A549 (cell line): ENCODE data around the gene GSTA4. TPM values are rescaled to one million over a fixed set of nuclear protein-coding genes. Genes with fewer than 3 reads are reported as not detected.
"Not testable (repeated sequence)": the region's sequence is repeated elsewhere in the genome, so short reads cannot be mapped to it uniquely, and the experiment has no call there.

ENCODE experiments used
- ATAC-seq, 2 experiments: fragments of 200-7000 bp in 1 of 2; fragments of >200 bp in 1 of 2; cut with Nextera tagmentation in 1 of 2; cut with Tn5 transposase in 1 of 2; 3 replicates each; pipeline versions ENCODE4 v1.8.0 to v1.9.1; 2018 to 2020; ENCODE audit warnings: mild to moderate bottlenecking in 1 of 2, moderate library complexity in 1 of 2
- CTCF ChIA-PET: fragments of 300-600 bp; sonication (Branson Sonifier 250); formaldehyde crosslinking; extraction: SDS; loops from one replicate; lab custom pipeline; 2021; ENCODE audit warnings: antibody characterized with exemption, inconsistent platforms; lab: Yijun Ruan, JAX
- POLR2A ChIA-PET: fragments of 350-600 bp; formaldehyde crosslinking; extraction: SDS; loops from one replicate; lab custom pipeline; 2021; ENCODE audit warnings: antibody characterized with exemption, inconsistent platforms; lab: Yijun Ruan, JAX
- DNase-seq, 2 experiments: peaks; one replicate each; pipeline versions ENCODE4 v3.0.0 to v3.0.0-alpha.2; 2011 to 2016; ENCODE audit warnings: low read depth in 1 of 2, low spot score in 1 of 2
- FAIRE-seq: peaks from 2 replicates; lab custom pipeline; 2011; peaks lifted over from hg19 to GRCh38; lab: Jason Lieb, UNC
- H3K27ac ChIP-seq, 2 experiments: fragments of >200 bp; sonication (Bioruptor Twin); formaldehyde crosslinking; 3 replicates each; pipeline ENCODE4 v1.5.1; 2016 to 2017
- H3K4me1 ChIP-seq: fragments of >200 bp; sonication (Bioruptor Twin); formaldehyde crosslinking; 3 replicates; pipeline ENCODE4 v1.6.1; 2016
- H3K4me2 ChIP-seq: fragments of >200 bp; sonication (Bioruptor Twin); formaldehyde crosslinking; 3 replicates; pipeline ENCODE4 v1.6.1; 2016
- H3K4me3 ChIP-seq: fragments of >200 bp; sonication (Bioruptor Twin); formaldehyde crosslinking; 3 replicates; pipeline ENCODE4 v1.5.1; 2016
- H3K9me3 ChIP-seq: fragments of >200 bp; sonication (Bioruptor Twin); formaldehyde crosslinking; 3 replicates; pipeline ENCODE4 v1.6.1; 2016
- BHLHE40 ChIP-seq: IDR thresholded peaks from 2 replicates; pipeline ENCODE4 v1.6.1; 2012; ENCODE audit warnings: low read depth, low read length, inconsistent platforms
- CBX2 ChIP-seq: fragments of 200-600 bp; sonication (generic); IDR thresholded peaks from 2 replicates; pipeline ENCODE4 v1.6.1; 2016; ENCODE audit warnings: low read depth, mild to moderate bottlenecking, borderline replicate concordance
- EHF ChIP-seq: fragments of 250-450 bp; sonication (Bioruptor Pico); IDR thresholded peaks from 2 replicates; pipeline ENCODE4 v1.5.0; 2020; ENCODE audit warnings: mild to moderate bottlenecking
- ESRRA ChIP-seq: fragments of 150-350 bp; IDR thresholded peaks from 2 replicates; pipeline ENCODE4 v1.6.1; 2014; ENCODE audit warnings: mild to moderate bottlenecking, low read length, borderline replicate concordance
- FOSL2 ChIP-seq, 2 experiments: fragments of 450-650 bp in 1 of 2; fragments of >200 bp in 1 of 2; sonication (Bioruptor Twin) in 1 of 2; formaldehyde crosslinking; IDR thresholded peaks; 2 replicates each; pipeline versions ENCODE4 v1.5.0 to v1.6.1; 2016 to 2020; ENCODE audit warnings: mild to moderate bottlenecking in 1 of 2, moderate library complexity in 1 of 2
- GATA3 ChIP-seq: IDR thresholded peaks from 2 replicates; pipeline ENCODE4 v1.6.1; 2012; ENCODE audit warnings: borderline replicate concordance
- JUNB ChIP-seq: fragments of >200 bp; sonication (Bioruptor Twin); formaldehyde crosslinking; IDR thresholded peaks from 2 replicates; pipeline ENCODE4 v1.6.1; 2016
- KDM5A ChIP-seq: fragments of 200-600 bp; sonication (generic); IDR thresholded peaks from 2 replicates; pipeline ENCODE4 v1.6.1; 2016; ENCODE audit warnings: antibody characterized with exemption, mild to moderate bottlenecking
- NFE2L2 ChIP-seq: fragments of 150-350 bp; conservative IDR thresholded peaks from 2 replicates; pipeline ENCODE4 v1.6.1; 2014; ENCODE audit warnings: low read length
- RCOR1 ChIP-seq: fragments of 150-350 bp; IDR thresholded peaks from 2 replicates; pipeline ENCODE4 v1.6.1; 2014; ENCODE audit warnings: antibody characterized with exemption, low read length, low read depth
- RFX5 ChIP-seq: fragments of 450-650 bp; IDR thresholded peaks from 2 replicates; pipeline ENCODE4 v1.7.1; 2014; ENCODE audit warnings: antibody characterized with exemption, mild to moderate bottlenecking, moderate library complexity
- RNF2 ChIP-seq: fragments of 200-600 bp; sonication (generic); IDR thresholded peaks from 2 replicates; pipeline ENCODE4 v1.6.1; 2016; ENCODE audit warnings: low read depth, mild to moderate bottlenecking, antibody characterized with exemption, moderate library complexity, borderline replicate concordance
- ZNF302 ChIP-seq: fragments of 250-450 bp; sonication (Bioruptor Pico); IDR thresholded peaks from 2 replicates; pipeline ENCODE4 v1.9.0; 2021; ENCODE audit warnings: inconsistent platforms, mild to moderate bottlenecking, moderate library complexity
- WGBS: methylation state at CpG from one replicate; pipeline ENCODE4 v1.1.6; 2017; ENCODE audit errors: missing lambda C conversion rate; 5-methylcytosine and 5-hydroxymethylcytosine counted together
- polyA plus RNA-seq, 4 experiments: library from polyadenylated mRNA; depleted of rRNA in 3 of 4; stranded (reverse); fragments of >200 nt; fragmentation: RNase III in 1 of 4; extraction: RNeasy Plus Mini Kit Qiagen cat#74134 plus additional on column Dnase treatment in 1 of 4; gene quantifications; 2 replicates in 3 of 4; 3 replicates in 1 of 4; pipeline ENCODE4 v1.2.3, GENCODE V29; 2011 to 2017
- TF ChIP-seq, protein P1 (sequence below): fragments of >200 bp; sonication (Bioruptor Twin); formaldehyde crosslinking; IDR thresholded peaks from 3 replicates; pipeline ENCODE4 v1.5.1; 2016
- TF ChIP-seq, protein P2 (sequence below): IDR thresholded peaks from 2 replicates; pipeline ENCODE4 v1.6.1; 2012; ENCODE audit warnings: low read depth, borderline replicate concordance
- TF ChIP-seq, protein P3 (sequence below): fragments of 250-450 bp; sonication (Bioruptor Pico); IDR thresholded peaks from 2 replicates; pipeline ENCODE4 v1.5.0; 2021; ENCODE audit warnings: mild to moderate bottlenecking, moderate library complexity, borderline replicate concordance
- TF ChIP-seq, protein P4 (sequence below): IDR thresholded peaks from 2 replicates; pipeline ENCODE4 v1.6.1; 2012
- TF ChIP-seq, protein P5 (sequence below): fragments of 200-600 bp; sonication (generic); IDR thresholded peaks from 2 replicates; pipeline ENCODE4 v1.6.1; 2016; ENCODE audit warnings: antibody characterized with exemption, mild to moderate bottlenecking, moderate library complexity

The GSTA4 gene
- polyA plus RNA-seq, 2 of the 4 experiments (the other 2 are of a cell fraction): 12.6 to 30.6 TPM

DNA sequence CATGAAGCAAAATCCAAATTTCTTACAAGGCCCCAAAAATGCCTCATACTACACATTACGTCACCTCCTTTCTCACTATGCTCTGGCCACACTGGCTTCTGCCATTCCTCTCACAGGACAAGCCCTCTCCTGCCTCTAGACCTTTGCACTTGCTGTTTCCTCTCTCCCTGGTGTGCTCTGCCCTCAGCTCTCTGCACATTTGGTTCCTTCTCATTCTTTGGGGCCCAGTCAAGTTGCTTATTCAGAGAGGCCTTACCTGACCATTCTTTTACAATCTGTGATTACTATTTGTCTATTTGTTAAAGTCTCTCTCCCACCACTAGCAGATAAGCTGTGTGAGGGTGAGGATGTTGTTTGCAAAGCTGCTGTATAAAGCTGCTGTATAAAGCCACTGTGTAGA lies 15.4 kb upstream of the GSTA4 start:
- ATAC-seq (no peak), FAIRE-seq (no peak), DNase-seq (no peak)
- Histone ChIP-seq H3K4me2 (no peak overlapping the region), H3K4me1 (no peaks in the 10 kb centered on the region), H3K9me3 (no peaks in the 10 kb centered on the region), H3K4me3 (no peak overlapping the region), H3K27ac (no peak overlapping the region)
- ChIA-PET POLR2A (no interaction called here), CTCF (interaction anchor here (0.7 to 1.1 kb wide), 2 partner anchors 12 to 13 kb away, joined by 3 to 4 read pairs; no protein-coding TSS in a partner anchor)
- WGBS: 93% methylated on average over 1 of the region's 1 CpG
- no peak for TF ChIP-seq KDM5A
- TF ChIP-seq NFE2L2: no peak
- TF ChIP-seq BHLHE40: no peak
- TF ChIP-seq ZNF302 (CRISPR knock-in tag): no peak
- TF ChIP-seq, protein P1, sequence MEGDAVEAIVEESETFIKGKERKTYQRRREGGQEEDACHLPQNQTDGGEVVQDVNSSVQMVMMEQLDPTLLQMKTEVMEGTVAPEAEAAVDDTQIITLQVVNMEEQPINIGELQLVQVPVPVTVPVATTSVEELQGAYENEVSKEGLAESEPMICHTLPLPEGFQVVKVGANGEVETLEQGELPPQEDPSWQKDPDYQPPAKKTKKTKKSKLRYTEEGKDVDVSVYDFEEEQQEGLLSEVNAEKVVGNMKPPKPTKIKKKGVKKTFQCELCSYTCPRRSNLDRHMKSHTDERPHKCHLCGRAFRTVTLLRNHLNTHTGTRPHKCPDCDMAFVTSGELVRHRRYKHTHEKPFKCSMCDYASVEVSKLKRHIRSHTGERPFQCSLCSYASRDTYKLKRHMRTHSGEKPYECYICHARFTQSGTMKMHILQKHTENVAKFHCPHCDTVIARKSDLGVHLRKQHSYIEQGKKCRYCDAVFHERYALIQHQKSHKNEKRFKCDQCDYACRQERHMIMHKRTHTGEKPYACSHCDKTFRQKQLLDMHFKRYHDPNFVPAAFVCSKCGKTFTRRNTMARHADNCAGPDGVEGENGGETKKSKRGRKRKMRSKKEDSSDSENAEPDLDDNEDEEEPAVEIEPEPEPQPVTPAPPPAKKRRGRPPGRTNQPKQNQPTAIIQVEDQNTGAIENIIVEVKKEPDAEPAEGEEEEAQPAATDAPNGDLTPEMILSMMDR: no peak
- TF ChIP-seq, protein P2, sequence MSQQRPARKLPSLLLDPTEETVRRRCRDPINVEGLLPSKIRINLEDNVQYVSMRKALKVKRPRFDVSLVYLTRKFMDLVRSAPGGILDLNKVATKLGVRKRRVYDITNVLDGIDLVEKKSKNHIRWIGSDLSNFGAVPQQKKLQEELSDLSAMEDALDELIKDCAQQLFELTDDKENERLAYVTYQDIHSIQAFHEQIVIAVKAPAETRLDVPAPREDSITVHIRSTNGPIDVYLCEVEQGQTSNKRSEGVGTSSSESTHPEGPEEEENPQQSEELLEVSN: no peak
- TF ChIP-seq, protein P3, sequence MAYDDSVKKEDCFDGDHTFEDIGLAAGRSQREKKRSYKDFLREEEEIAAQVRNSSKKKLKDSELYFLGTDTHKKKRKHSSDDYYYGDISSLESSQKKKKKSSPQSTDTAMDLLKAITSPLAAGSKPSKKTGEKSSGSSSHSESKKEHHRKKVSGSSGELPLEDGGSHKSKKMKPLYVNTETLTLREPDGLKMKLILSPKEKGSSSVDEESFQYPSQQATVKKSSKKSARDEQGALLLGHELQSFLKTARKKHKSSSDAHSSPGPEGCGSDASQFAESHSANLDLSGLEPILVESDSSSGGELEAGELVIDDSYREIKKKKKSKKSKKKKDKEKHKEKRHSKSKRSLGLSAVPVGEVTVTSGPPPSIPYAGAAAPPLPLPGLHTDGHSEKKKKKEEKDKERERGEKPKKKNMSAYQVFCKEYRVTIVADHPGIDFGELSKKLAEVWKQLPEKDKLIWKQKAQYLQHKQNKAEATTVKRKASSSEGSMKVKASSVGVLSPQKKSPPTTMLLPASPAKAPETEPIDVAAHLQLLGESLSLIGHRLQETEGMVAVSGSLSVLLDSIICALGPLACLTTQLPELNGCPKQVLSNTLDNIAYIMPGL (CRISPR knock-in tag): no peak
- TF ChIP-seq RFX5: no peak

DNA sequence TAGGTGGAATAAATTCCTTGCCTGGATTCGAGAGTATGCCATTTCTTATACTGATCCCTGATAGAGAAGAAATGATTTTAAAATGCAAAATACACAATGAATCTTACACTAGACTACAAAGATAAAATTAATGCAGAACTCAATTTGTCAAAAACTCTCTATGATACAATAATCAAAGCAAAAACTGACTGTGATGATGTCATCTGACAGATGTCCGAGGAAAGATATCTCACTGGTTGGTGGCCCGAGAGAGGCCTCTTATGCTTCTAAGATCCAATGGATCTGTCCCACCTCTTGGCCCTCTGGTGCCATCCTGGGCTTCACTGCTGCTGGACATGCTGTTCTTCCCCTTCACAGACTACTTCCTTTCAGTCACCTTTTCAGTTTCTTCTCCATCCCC lies 14.4 kb upstream of the GSTA4 start:
- FAIRE-seq: no peak
- Histone ChIP-seq H3K9me3 (no peaks in the 10 kb centered on the region), H3K27ac (no peak overlapping the region), H3K4me2 (no peak overlapping the region), H3K4me1 (no peaks in the 10 kb centered on the region), H3K4me3 (no peak overlapping the region)
- ChIA-PET POLR2A (no interaction called here), CTCF (no interaction called here)
- ATAC-seq: no peak
- TF ChIP-seq, protein P4, sequence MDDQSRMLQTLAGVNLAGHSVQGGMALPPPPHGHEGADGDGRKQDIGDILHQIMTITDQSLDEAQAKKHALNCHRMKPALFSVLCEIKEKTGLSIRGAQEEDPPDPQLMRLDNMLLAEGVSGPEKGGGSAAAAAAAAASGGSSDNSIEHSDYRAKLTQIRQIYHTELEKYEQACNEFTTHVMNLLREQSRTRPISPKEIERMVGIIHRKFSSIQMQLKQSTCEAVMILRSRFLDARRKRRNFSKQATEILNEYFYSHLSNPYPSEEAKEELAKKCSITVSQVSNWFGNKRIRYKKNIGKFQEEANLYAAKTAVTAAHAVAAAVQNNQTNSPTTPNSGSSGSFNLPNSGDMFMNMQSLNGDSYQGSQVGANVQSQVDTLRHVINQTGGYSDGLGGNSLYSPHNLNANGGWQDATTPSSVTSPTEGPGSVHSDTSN: no peak
- DNase-seq: no peak
- WGBS: 88% methylated on average over 3 of the region's 3 CpGs

DNA sequence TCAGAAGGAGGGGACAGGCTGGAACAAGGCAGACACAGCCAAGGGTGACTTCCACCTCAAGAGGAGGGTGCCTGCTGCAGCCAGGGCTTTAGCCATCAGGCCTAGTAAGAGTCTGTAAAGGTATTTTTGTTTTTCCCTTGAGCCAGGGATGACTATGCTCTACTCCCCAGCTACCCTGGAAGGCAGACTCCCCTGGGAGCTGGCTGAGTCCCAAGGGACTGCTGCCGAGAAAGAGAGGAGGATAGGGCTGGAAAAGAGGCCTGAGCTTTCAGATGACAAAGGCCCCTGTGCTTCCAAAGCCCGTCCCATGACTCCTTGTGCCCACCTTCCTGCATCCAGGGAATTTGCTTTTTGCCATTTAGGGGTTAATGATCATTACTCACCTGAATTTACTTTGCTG lies 14.0 kb upstream of the GSTA4 start:
- Histone ChIP-seq H3K9me3 (no peaks in the 10 kb centered on the region), H3K4me2 (no peak overlapping the region), H3K27ac (no peak overlapping the region), H3K4me3 (no peak overlapping the region), H3K4me1 (no peaks in the 10 kb centered on the region)
- no peak for DNase-seq
- ChIA-PET CTCF (no interaction called here), POLR2A (no interaction called here)
- TF ChIP-seq FOSL2 (IDR thresholded peaks at IDR 0.05) (no peak), FOSL2 (CRISPR knock-in tag; IDR thresholded peaks at IDR 0.05) (no peak), RCOR1 (no peak), EHF (CRISPR knock-in tag) (no peak), JUNB (no peak), RNF2 (no peak), GATA3 (no peak), ESRRA (no peak), CBX2 (no peak)
- TF ChIP-seq, protein P5, sequence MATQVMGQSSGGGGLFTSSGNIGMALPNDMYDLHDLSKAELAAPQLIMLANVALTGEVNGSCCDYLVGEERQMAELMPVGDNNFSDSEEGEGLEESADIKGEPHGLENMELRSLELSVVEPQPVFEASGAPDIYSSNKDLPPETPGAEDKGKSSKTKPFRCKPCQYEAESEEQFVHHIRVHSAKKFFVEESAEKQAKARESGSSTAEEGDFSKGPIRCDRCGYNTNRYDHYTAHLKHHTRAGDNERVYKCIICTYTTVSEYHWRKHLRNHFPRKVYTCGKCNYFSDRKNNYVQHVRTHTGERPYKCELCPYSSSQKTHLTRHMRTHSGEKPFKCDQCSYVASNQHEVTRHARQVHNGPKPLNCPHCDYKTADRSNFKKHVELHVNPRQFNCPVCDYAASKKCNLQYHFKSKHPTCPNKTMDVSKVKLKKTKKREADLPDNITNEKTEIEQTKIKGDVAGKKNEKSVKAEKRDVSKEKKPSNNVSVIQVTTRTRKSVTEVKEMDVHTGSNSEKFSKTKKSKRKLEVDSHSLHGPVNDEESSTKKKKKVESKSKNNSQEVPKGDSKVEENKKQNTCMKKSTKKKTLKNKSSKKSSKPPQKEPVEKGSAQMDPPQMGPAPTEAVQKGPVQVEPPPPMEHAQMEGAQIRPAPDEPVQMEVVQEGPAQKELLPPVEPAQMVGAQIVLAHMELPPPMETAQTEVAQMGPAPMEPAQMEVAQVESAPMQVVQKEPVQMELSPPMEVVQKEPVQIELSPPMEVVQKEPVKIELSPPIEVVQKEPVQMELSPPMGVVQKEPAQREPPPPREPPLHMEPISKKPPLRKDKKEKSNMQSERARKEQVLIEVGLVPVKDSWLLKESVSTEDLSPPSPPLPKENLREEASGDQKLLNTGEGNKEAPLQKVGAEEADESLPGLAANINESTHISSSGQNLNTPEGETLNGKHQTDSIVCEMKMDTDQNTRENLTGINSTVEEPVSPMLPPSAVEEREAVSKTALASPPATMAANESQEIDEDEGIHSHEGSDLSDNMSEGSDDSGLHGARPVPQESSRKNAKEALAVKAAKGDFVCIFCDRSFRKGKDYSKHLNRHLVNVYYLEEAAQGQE: no peak
- ATAC-seq: no peak
- FAIRE-seq: no peak
- WGBS: 100% methylated on average over 2 of the region's 2 CpGs

DNA sequence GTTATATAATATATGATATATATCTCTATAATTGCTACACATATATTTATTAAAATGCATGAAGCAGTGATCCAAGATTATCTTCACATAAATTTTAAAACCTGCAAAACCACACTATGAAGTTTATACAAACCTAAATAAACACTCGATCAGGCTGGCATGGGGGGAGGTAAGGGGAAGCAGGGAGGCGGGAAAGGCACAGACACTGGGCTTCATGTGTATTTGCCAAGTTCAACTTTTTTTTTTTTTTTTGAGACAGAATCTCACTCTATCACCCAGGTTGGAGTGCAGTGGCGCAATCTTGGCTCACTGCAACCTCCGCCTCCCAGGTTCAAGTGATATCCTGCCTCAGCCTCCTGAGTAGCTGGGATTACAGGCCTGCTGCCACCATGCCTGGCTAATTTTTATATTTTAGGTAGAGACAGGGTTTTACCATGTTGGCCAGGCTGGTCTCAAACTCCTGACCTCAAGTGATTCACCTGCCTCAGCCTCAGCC lies 13.2 kb upstream of the GSTA4 start:
- CTCF ChIA-PET: interaction anchor here (1.0 kb wide), 1 partner anchor 13 kb away, joined by 3 read pairs; the partner anchor contains the start of gene GSTA4

More for the DNA sequence above, 13.2 kb upstream of the GSTA4 start:
- DNase-seq, H3K27ac ChIP-seq, H3K4me2 ChIP-seq, POLR2A ChIA-PET, ATAC-seq, FAIRE-seq, H3K4me3 ChIP-seq, H3K9me3 ChIP-seq, H3K4me1 ChIP-seq: not testable (repeated sequence)
- 96% methylated on average over 4 of the region's 4 CpGs for WGBS
